Measurements from ENCODE around the gene XYLT2. TPM values are rescaled to one million over a fixed set of nuclear protein-coding genes. Genes with fewer than 3 reads are reported as not detected.

The XYLT2 gene
- total and polyA plus RNA-seq, 2 donors (not counting 3 experiments of a cell fraction or from before 2014, with no cell fraction given): 19.1 to 26.6 TPM

GRCh38 chr17:50331085-50331791, 14.7 kb upstream of the XYLT2 start:
- Histone ChIP-seq H3K9ac (replicated peaks; ENCODE audit: extremely low read depth, insufficient read depth, low read length) (no peak overlapping the region), H3K27ac (ENCODE audit: insufficient read depth, low read depth, low read length) (no peak overlapping the region), H3K79me2 (ENCODE audit: control insufficient read depth, insufficient read depth, low read length) (no peaks in the 10 kb centered on the region)

GRCh38 chr17:50332196-50332595, 13.7 kb upstream of the XYLT2 start:
- no peak for DNase-seq (ENCODE audit: low read depth, low spot score)
- Histone ChIP-seq H3K9ac (replicated peaks; ENCODE audit: extremely low read depth, insufficient read depth, low read length) (no peak overlapping the region), H3K4me1 (ENCODE audit: control insufficient read depth, extremely low read depth, insufficient read depth, low read length) (no peaks in the 10 kb centered on the region), H3K9me1 (replicated peaks; ENCODE audit: control insufficient read depth, extremely low read depth, insufficient read depth, low read length) (no peaks in the 10 kb centered on the region), H3K27me3 (ENCODE audit: control insufficient read depth in 2 of 2, insufficient read depth in 2 of 2, low read length in 2 of 2) (peaks cover 11 to 13% of the 10 kb centered on the region in 2 experiments), H4K20me1 (replicated peaks; ENCODE audit: control insufficient read depth, extremely low read depth, insufficient read depth, low read length) (no peaks in the 10 kb centered on the region), H3K79me2 (ENCODE audit: control insufficient read depth, insufficient read depth, low read length) (no peaks in the 10 kb centered on the region), H3K4me2 (ENCODE audit: insufficient read depth, low read length) (no peak overlapping the region), H3K9me3 (replicated peaks; ENCODE audit: control insufficient read depth, insufficient read depth, low read length) (no peaks in the 10 kb centered on the region), H3K36me3 (ENCODE audit: control insufficient read depth in 2 of 2, extremely low read depth in 1 of 2, insufficient read depth in 2 of 2, low read length in 2 of 2) (no peaks in the 10 kb centered on the region), H3K4me3 (replicated peaks in 1 of 3; ENCODE audit: insufficient read depth in 1 of 3, low read depth in 1 of 3, low read length in 3 of 3) (no peak overlapping the region), H2AFZ (ENCODE audit: low read depth, low read length) (no peak overlapping the region), H3K27ac (ENCODE audit: insufficient read depth, low read depth, low read length) (no peak overlapping the region)
- FAIRE-seq: no peak
- TF ChIP-seq EZH2 (IDR thresholded peaks at IDR 0.05; ENCODE audit: borderline replicate concordance, low read depth, low read length, severe bottlenecking): no peak
- TF ChIP-seq, protein P1, sequence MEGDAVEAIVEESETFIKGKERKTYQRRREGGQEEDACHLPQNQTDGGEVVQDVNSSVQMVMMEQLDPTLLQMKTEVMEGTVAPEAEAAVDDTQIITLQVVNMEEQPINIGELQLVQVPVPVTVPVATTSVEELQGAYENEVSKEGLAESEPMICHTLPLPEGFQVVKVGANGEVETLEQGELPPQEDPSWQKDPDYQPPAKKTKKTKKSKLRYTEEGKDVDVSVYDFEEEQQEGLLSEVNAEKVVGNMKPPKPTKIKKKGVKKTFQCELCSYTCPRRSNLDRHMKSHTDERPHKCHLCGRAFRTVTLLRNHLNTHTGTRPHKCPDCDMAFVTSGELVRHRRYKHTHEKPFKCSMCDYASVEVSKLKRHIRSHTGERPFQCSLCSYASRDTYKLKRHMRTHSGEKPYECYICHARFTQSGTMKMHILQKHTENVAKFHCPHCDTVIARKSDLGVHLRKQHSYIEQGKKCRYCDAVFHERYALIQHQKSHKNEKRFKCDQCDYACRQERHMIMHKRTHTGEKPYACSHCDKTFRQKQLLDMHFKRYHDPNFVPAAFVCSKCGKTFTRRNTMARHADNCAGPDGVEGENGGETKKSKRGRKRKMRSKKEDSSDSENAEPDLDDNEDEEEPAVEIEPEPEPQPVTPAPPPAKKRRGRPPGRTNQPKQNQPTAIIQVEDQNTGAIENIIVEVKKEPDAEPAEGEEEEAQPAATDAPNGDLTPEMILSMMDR (IDR thresholded peaks at IDR 0.05; ENCODE audit: extremely low read depth in 1 of 2, insufficient read depth in 1 of 2, low read depth in 1 of 2, low read length in 2 of 2): no peak
- no peak for TF ChIP-seq FOS (IDR thresholded peaks at IDR 0.05; ENCODE audit: borderline replicate concordance, insufficient read depth, low read length)
- TF ChIP-seq POLR2A (IDR thresholded peaks at IDR 0.05; ENCODE audit: low read depth, low read length): no peak
- TF ChIP-seq GATA2 (IDR thresholded peaks at IDR 0.05; ENCODE audit: insufficient read depth, insufficient read length, low read depth, low read length): no peak
- TF ChIP-seq, protein P2, sequence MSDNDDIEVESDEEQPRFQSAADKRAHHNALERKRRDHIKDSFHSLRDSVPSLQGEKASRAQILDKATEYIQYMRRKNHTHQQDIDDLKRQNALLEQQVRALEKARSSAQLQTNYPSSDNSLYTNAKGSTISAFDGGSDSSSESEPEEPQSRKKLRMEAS (IDR thresholded peaks at IDR 0.05; ENCODE audit: insufficient read depth, insufficient read length): no peak
- no peak for TF ChIP-seq POLR2AphosphoS5 (IDR thresholded peaks at IDR 0.05; ENCODE audit: insufficient read depth, low read depth, low read length)
- no peak for TF ChIP-seq MYC (IDR thresholded peaks at IDR 0.05; ENCODE audit: low read depth, low read length)
- TF ChIP-seq JUN (IDR thresholded peaks at IDR 0.05; ENCODE audit: borderline replicate concordance, insufficient read depth, insufficient read length, low read depth): no peak
- ChIA-PET CTCF (interaction anchor here (0.8 kb wide), 1 partner anchor 10 kb away, joined by 3 read pairs; no protein-coding TSS in a partner anchor), POLR2A (no interaction called here)
- intact Hi-C loops (cut with micrococcal nuclease): no loop called here
- BruUV-seq (replicated peaks): no TSS peak
- dilution Hi-C loops (cut with MboI; ENCODE audit: extremely low pct_ligation_motif_present, low sequenced_read_pairs): no loop called here

More at GRCh38 chr17:50331085-50331791, 14.7 kb upstream of the XYLT2 start:
- intact Hi-C loops (cut with micrococcal nuclease) (no loop called here), dilution Hi-C loops (cut with MboI; ENCODE audit: extremely low pct_ligation_motif_present, low sequenced_read_pairs) (no loop called here)
- H3K9me3 ChIP-seq (replicated peaks; ENCODE audit: control insufficient read depth, insufficient read depth, low read length): no peaks in the 10 kb centered on the region
- no peaks in the 10 kb centered on the region for H3K9me1 ChIP-seq (replicated peaks; ENCODE audit: control insufficient read depth, extremely low read depth, insufficient read depth, low read length)
- no peaks in the 10 kb centered on the region for H3K36me3 ChIP-seq (ENCODE audit: control insufficient read depth in 2 of 2, extremely low read depth in 1 of 2, insufficient read depth in 2 of 2, low read length in 2 of 2)
- peaks cover 9 to 11% of the 10 kb centered on the region in 2 experiments for H3K27me3 ChIP-seq (ENCODE audit: control insufficient read depth in 2 of 2, insufficient read depth in 2 of 2, low read length in 2 of 2)
- FAIRE-seq (no peak), DNase-seq (ENCODE audit: low read depth, low spot score) (no peak)
- no peaks in the 10 kb centered on the region for H4K20me1 ChIP-seq (replicated peaks; ENCODE audit: control insufficient read depth, extremely low read depth, insufficient read depth, low read length)
- BruUV-seq (replicated peaks): no TSS peak
- no peak overlapping the region for H2AFZ ChIP-seq (ENCODE audit: low read depth, low read length)
- ChIA-PET POLR2A (no interaction called here), CTCF (interaction anchor here (0.8 to 0.9 kb wide), 2 partner anchors 15 to 131 kb away, joined by 3 to 5 read pairs; partner anchors contain the start of gene XYLT2)
- no peak overlapping the region for H3K4me2 ChIP-seq (ENCODE audit: insufficient read depth, low read length)
- no peaks in the 10 kb centered on the region for H3K4me1 ChIP-seq (ENCODE audit: control insufficient read depth, extremely low read depth, insufficient read depth, low read length)
- TF ChIP-seq, protein P2 (IDR thresholded peaks at IDR 0.05; ENCODE audit: insufficient read depth, insufficient read length): no peak
- peak; percentile 27 for TF ChIP-seq FOS (IDR thresholded peaks at IDR 0.05; ENCODE audit: borderline replicate concordance, insufficient read depth, low read length)
- no peak overlapping the region for H3K4me3 ChIP-seq (replicated peaks in 1 of 3; ENCODE audit: insufficient read depth in 1 of 3, low read depth in 1 of 3, low read length in 3 of 3)
